K562 treated with DMSO at 1 percent for 48 hours (cell line): Measurements from ENCODE around the gene PLAC1. TPM values are rescaled to one million over a fixed set of nuclear protein-coding genes. Genes with fewer than 3 reads are reported as not detected.

Experiments
- total RNA-seq: library from RNA; unstranded; fragments of 300-600 nt; gene quantifications from 2 replicates; pipeline ENCODE4 v1.2.3, GENCODE V29; 2022; ENCODE audit warnings: low replicate concordance; ENCODE audit errors: extremely low read depth

Gene PLAC1, protein sequence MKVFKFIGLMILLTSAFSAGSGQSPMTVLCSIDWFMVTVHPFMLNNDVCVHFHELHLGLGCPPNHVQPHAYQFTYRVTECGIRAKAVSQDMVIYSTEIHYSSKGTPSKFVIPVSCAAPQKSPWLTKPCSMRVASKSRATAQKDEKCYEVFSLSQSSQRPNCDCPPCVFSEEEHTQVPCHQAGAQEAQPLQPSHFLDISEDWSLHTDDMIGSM
- total RNA-seq, result not detected in 2 replicates

GRCh38 chrX:134658002-134658759 is at the start of gene PLAC1:
PLAC1 (minus strand) TSS chrX:134658471; CDS start chrX:134566682, 91,789 bp downstream.

Other genes starting within 250 kb of the PLAC1 start
- gene HPRT1, start 198.3 kb downstream of the PLAC1 start, total RNA-seq, result not detected in 2 replicates
- gene PABIR2, start 138.7 kb upstream of the PLAC1 start, total RNA-seq, result not detected in 2 replicates